Endothelial cell (in vitro differentiated cells): Measurements from ENCODE around the gene TPRG1L. TPM values are rescaled to one million over a fixed set of nuclear protein-coding genes. Genes with fewer than 3 reads are reported as not detected.

Experiments
- DNase-seq: peaks from one replicate; pipeline ENCODE4 v3.0.0; 2021; ENCODE audit warnings: low spot score
- H3K27ac Mint-ChIP-seq: one replicate; pipeline ENCODE4 v1.8.0; 2021; ENCODE audit warnings: mixed read lengths, inconsistent platforms; ENCODE audit not compliant: unreplicated experiment
- H3K27me3 Mint-ChIP-seq: one replicate; pipeline ENCODE4 v1.8.0; 2021; ENCODE audit warnings: mild to moderate bottlenecking, moderate library complexity, mixed read lengths, inconsistent platforms; ENCODE audit not compliant: unreplicated experiment
- H3K36me3 Mint-ChIP-seq: one replicate; pipeline ENCODE4 v1.8.0; 2021; ENCODE audit warnings: mild to moderate bottlenecking, low read depth, mixed read lengths, inconsistent platforms; ENCODE audit not compliant: unreplicated experiment
- H3K4me1 Mint-ChIP-seq: one replicate; pipeline ENCODE4 v1.8.0; 2021; ENCODE audit warnings: mild to moderate bottlenecking, mixed read lengths, inconsistent platforms; ENCODE audit not compliant: unreplicated experiment
- H3K4me3 Mint-ChIP-seq: one replicate; pipeline ENCODE4 v1.8.0; 2021; ENCODE audit warnings: mild to moderate bottlenecking, mixed read lengths, inconsistent platforms; ENCODE audit not compliant: unreplicated experiment
- H3K9me3 Mint-ChIP-seq: one replicate; pipeline ENCODE4 v1.8.0; 2021; ENCODE audit warnings: mixed read lengths, inconsistent platforms; ENCODE audit not compliant: unreplicated experiment
- total RNA-seq: library from RNA; stranded (reverse); fragmentation: NEBNext Ultra II Directional; extraction: Animal tissue kit (Norgen Biotek cat#: 25700); gene quantifications from one replicate; pipeline ENCODE4 v1.2.1, GENCODE V29; 2021; ENCODE audit not compliant: unreplicated experiment
- TF ChIP-seq, protein P1 (sequence below): fragments of 200-600 bp; sonication (generic); IDR thresholded peaks from one replicate; pipeline ENCODE4 v1.5.0; 2021; ENCODE audit warnings: antibody characterized with exemption; ENCODE audit not compliant: unreplicated experiment

TPRG1L gene
- total RNA-seq, 1 donor from 2014 or later: 35.2 TPM

DNA sequence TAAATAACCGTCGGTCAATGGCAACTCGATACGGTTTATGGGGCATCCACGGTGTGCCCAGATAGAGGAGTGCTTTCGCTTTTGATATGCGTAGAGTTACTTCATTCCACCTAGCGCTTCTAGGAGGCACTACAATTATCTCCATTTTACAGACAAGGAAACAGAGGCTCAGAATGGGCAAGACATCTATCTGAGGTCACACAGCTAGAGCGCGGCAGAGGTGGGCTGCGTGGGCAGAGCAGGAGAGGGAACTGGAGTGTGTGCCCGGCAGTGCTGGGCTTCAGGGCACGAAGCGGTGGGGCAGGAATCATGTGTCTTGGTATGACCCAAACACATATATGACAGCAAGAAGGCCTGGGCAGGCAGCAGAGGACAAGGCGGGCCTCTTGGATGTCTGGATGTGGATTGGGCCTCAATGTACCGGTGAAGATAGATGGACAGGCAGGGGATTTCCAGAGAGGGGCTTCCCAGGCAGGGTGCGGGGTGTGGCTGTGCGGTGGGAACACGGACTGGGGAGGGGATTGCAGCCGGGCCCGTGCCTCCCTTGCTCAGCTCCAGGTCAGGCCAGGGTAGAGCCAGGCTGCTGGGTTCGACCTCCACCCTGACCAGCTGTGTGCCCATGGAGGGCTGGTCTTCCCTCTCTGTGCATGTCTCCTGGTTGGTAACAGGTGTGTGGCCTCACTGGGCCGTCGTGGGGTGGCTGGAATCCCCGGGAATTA is 48.7 kb downstream of the TPRG1L start:
- TF ChIP-seq, protein P1, sequence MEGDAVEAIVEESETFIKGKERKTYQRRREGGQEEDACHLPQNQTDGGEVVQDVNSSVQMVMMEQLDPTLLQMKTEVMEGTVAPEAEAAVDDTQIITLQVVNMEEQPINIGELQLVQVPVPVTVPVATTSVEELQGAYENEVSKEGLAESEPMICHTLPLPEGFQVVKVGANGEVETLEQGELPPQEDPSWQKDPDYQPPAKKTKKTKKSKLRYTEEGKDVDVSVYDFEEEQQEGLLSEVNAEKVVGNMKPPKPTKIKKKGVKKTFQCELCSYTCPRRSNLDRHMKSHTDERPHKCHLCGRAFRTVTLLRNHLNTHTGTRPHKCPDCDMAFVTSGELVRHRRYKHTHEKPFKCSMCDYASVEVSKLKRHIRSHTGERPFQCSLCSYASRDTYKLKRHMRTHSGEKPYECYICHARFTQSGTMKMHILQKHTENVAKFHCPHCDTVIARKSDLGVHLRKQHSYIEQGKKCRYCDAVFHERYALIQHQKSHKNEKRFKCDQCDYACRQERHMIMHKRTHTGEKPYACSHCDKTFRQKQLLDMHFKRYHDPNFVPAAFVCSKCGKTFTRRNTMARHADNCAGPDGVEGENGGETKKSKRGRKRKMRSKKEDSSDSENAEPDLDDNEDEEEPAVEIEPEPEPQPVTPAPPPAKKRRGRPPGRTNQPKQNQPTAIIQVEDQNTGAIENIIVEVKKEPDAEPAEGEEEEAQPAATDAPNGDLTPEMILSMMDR: no peak
- Mint-ChIP-seq H3K9me3 (no peaks in the 10 kb centered on the region), H3K4me1 (peaks cover 14% of the 10 kb centered on the region), H3K27ac (no peak overlapping the region), H3K27me3 (peaks cover 13% of the 10 kb centered on the region), H3K4me3 (no peak overlapping the region), H3K36me3 (peaks cover 4% of the 10 kb centered on the region)
- DNase-seq: no peak

DNA sequence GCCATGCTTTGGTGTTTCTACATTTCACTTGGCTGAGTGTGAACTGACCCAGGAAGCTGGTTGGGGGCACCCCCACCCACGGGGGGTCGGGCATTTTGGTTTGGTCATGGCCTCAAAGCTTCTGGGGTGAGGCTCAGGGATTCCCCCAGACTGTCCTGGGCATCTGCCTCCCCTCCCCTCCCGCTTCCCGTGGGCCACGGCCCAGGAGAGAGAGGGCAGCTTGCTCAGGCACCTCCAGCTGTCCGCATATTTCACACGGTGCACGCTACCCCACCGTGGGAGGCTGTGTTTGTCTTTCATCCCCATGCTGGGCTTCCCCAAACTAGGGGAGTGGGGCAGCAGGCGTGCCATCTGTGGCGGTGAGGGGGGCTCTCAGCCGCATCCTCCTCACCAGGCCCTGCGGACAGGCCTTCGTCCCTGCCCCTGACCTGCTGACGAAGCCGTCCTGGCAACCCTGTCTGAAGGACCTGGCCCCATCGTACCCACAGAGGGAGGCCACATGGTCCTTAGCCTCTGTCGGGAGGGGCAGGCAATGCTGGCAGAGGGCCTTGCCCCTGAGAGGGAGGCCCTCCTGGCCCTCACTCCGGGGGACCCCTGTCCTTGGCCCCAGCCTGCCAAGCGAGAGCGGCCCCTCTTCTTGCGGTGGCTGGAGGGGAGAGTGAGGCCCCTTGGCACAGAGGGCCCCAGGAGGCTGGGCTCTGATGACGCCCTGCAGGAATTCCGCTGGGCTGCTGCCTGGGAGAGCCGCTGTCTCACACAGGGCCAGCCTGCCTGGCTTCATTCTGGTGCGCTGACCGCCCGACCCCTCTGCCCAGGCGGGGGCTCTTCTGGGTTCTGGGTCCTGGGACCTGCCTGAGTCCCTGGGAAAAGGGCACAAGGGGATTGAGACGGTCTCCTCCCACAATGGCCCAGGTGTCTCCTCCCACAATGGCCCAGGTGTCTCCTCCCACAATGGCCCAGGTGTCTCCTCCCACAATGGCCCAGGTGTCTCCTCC is 49.6 kb downstream of the TPRG1L start:
- peaks cover 13% of the 10 kb centered on the region for H3K4me1 Mint-ChIP-seq
- DNase-seq: no peak
- peaks cover 13% of the 10 kb centered on the region for H3K27me3 Mint-ChIP-seq
- no peak overlapping the region for H3K27ac Mint-ChIP-seq
- no peaks in the 10 kb centered on the region for H3K9me3 Mint-ChIP-seq
- no peak overlapping the region for H3K4me3 Mint-ChIP-seq
- H3K36me3 Mint-ChIP-seq: peaks cover 4% of the 10 kb centered on the region
- TF ChIP-seq, protein P1: no peak

DNA sequence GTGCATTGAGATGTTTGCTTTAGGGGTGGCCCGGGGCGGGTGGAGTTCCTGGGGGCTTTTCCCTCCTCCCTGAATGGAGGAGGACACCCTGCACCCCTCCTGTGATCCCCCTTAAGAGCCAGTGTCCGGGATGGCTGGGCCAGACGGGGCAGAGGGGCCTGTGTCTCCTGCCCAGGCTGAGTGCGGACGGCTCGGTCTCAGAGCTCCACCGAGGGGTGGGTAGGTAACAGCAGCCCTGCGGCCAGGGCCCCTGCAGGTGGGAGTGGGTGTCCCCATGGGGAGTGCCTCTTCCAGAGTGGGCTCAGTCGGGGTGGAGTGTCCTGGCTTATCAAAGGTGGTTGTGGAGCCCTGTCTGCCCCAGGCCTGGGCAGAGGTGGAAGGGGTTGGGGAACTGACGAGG is 50.6 kb downstream of the TPRG1L start:
- Mint-ChIP-seq H3K4me3 (no peak overlapping the region), H3K27ac (no peak overlapping the region), H3K36me3 (peaks cover 8% of the 10 kb centered on the region), H3K4me1 (peaks cover 17% of the 10 kb centered on the region), H3K27me3 (peaks cover 16% of the 10 kb centered on the region), H3K9me3 (no peaks in the 10 kb centered on the region)
- no peak for DNase-seq
- TF ChIP-seq, protein P1: no peak

DNA sequence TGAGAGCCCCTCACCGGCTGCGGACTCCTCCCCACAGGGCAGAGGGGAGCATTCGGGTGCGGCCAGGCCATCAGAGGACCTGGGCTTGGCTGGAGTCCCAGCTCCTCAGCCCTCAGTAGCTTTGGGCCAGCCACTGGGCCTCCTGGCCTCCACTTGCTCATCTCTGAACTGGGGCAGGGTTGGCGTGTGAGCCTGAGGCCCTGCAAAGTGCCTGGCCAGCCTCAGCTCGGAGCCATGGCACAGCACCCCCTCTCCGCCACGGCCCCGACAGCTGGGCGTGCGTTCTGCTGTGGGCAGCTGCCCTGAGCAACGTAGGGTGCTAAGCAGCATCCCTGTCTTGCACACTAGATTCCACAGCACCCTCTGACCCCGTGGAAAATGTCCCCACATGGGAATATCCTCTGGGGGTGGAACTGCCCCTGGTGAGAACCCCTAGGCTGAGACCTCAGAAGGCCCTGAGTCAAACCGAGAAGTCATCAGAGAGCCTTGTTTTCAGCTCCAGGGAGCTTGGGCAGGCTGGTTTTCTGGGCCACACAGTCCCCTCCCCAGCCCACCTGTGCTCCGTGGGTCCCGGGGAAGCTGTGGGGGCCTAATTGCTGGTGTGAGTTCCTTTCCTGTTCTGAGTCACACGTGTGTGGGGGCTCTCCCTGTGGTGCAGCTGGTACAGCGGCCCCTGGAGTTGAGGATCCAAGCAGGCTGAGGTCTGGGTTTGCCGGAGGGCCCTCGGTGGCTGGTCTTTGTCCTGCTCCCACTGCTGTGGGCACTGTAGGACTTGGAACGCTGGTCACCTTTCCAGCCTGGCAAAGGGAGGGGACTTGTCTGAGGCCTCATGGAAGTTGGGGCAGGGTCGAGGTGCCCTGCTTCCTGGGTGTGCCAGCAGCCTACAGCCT is 52.0 kb downstream of the TPRG1L start:
- Mint-ChIP-seq H3K9me3 (no peaks in the 10 kb centered on the region), H3K27ac (no peak overlapping the region), H3K4me3 (no peak overlapping the region), H3K36me3 (peaks cover 8% of the 10 kb centered on the region), H3K27me3 (peaks cover 16% of the 10 kb centered on the region), H3K4me1 (peaks cover 17% of the 10 kb centered on the region)
- TF ChIP-seq, protein P1: no peak
- DNase-seq: no peak
